Mononuclear cell (primary cell): ENCODE data around the gene PSMD2. TPM values are rescaled to one million over a fixed set of nuclear protein-coding genes. Genes with fewer than 3 reads are reported as not detected.

Experiments
- H3K27me3 ChIP-seq: 2 replicates; pipeline ENCODE4 v1.6.0; 2011; ENCODE audit warnings: low read length, control low read depth; ENCODE audit not compliant: insufficient read depth
- H3K4me1 ChIP-seq: 2 replicates; pipeline ENCODE4 v1.5.1; 2011; ENCODE audit warnings: mild to moderate bottlenecking, low read length, control low read depth; ENCODE audit not compliant: insufficient read depth
- H3K4me3 ChIP-seq: 2 replicates; pipeline ENCODE4 v1.5.1; 2011; ENCODE audit warnings: mild to moderate bottlenecking, low read length, moderate library complexity
- H3K9me3 ChIP-seq: 2 replicates; pipeline ENCODE4 v1.5.1; 2011; ENCODE audit warnings: low read depth, mild to moderate bottlenecking, control low read depth, low read length
- total RNA-seq: library from RNA; depleted of rRNA; stranded (reverse); fragments of >200 nt; gene quantifications from one replicate; pipeline ENCODE4 v1.2.3, GENCODE V29; 2012

Gene PSMD2
- total RNA-seq, 1 donor, result 119 TPM

GRCh38 chr3:184349563-184350470 is 50.8 kb downstream of the PSMD2 start:
- Histone ChIP-seq H3K9me3 (no peaks in the 10 kb centered on the region), H3K27me3 (no peaks in the 10 kb centered on the region), H3K4me1 (peaks cover 4% of the 10 kb centered on the region), H3K4me3 (no peak overlapping the region)

GRCh38 chr3:184350618-184351017 is 51.6 kb downstream of the PSMD2 start:
- H3K4me3 ChIP-seq, result no peak overlapping the region
- peaks cover 4% of the 10 kb centered on the region for H3K4me1 ChIP-seq
- H3K27me3 ChIP-seq, result no peaks in the 10 kb centered on the region
- H3K9me3 ChIP-seq, result no peaks in the 10 kb centered on the region

- no peaks in the 10 kb centered on the region for H3K9me3 ChIP-seq
- peaks cover 4% of the 10 kb centered on the region for H3K4me1 ChIP-seq
- no peak overlapping the region for H3K4me3 ChIP-seq
Observed at GRCh38 chr3:184351511-184352148, 52.6 kb downstream of the PSMD2 start.

GRCh38 chr3:184352149-184352785 is 53.2 kb downstream of the PSMD2 start:
- Histone ChIP-seq H3K27me3 (no peaks in the 10 kb centered on the region), H3K4me1 (peaks cover 4% of the 10 kb centered on the region), H3K9me3 (no peaks in the 10 kb centered on the region), H3K4me3 (no peak overlapping the region)

More at GRCh38 chr3:184351511-184352148, 52.6 kb downstream of the PSMD2 start:
- no peaks in the 10 kb centered on the region for H3K27me3 ChIP-seq

- Histone ChIP-seq H3K4me1 (peaks cover 4% of the 10 kb centered on the region), H3K27me3 (no peaks in the 10 kb centered on the region), H3K9me3 (no peaks in the 10 kb centered on the region), H3K4me3 (no peak overlapping the region)
Observed at GRCh38 chr3:184352897-184353545, 54.0 kb downstream of the PSMD2 start.

- H3K4me1 ChIP-seq, result peaks cover 4% of the 10 kb centered on the region
- H3K4me3 ChIP-seq, result no peak overlapping the region
- H3K9me3 ChIP-seq, result no peaks in the 10 kb centered on the region
- no peaks in the 10 kb centered on the region for H3K27me3 ChIP-seq
Observed at GRCh38 chr3:184353546-184353941, 54.5 kb downstream of the PSMD2 start.

- H3K27me3 ChIP-seq, result no peaks in the 10 kb centered on the region
- peaks cover 4% of the 10 kb centered on the region for H3K4me1 ChIP-seq
- no peaks in the 10 kb centered on the region for H3K9me3 ChIP-seq
- no peak overlapping the region for H3K4me3 ChIP-seq
Observed at GRCh38 chr3:184354121-184354728, 55.2 kb downstream of the PSMD2 start.

- Histone ChIP-seq H3K4me3 (no peak overlapping the region), H3K9me3 (no peaks in the 10 kb centered on the region), H3K4me1 (peaks cover 4% of the 10 kb centered on the region), H3K27me3 (no peaks in the 10 kb centered on the region)
Observed at GRCh38 chr3:184354754-184355153, 55.7 kb downstream of the PSMD2 start.

- H3K4me3 ChIP-seq, result no peak overlapping the region
- H3K4me1 ChIP-seq, result peaks cover 4% of the 10 kb centered on the region
- H3K27me3 ChIP-seq, result no peaks in the 10 kb centered on the region
- no peaks in the 10 kb centered on the region for H3K9me3 ChIP-seq
Observed at GRCh38 chr3:184355261-184356040, 56.4 kb downstream of the PSMD2 start.

GRCh38 chr3:184357248-184358123 is 58.4 kb downstream of the PSMD2 start:
- no peaks in the 10 kb centered on the region for H3K27me3 ChIP-seq
- no peaks in the 10 kb centered on the region for H3K9me3 ChIP-seq
- no peak overlapping the region for H3K4me3 ChIP-seq
- H3K4me1 ChIP-seq, result peaks cover 12% of the 10 kb centered on the region

GRCh38 chr3:184358124-184358767 is 59.2 kb downstream of the PSMD2 start:
- Histone ChIP-seq H3K27me3 (no peaks in the 10 kb centered on the region), H3K9me3 (no peaks in the 10 kb centered on the region), H3K4me1 (peaks cover 12% of the 10 kb centered on the region), H3K4me3 (no peak overlapping the region)
